Tibial artery (tissue), 4 donors: Measurements from ENCODE around the gene UNCX.

Experiments used
- DNase-seq, 2 donors: peaks; one replicate each; pipeline ENCODE4 v3.0.0-alpha.2; 2019
- H3K27ac ChIP-seq, 2 donors: fragments of 200-600 bp; sonication (generic) in 1 of 2; 1 replicate in 1 of 2; 2 replicates in 1 of 2; pipeline ENCODE4 v1.5.1; 2018 to 2019; ENCODE audit warnings: mild to moderate bottlenecking in 1 of 2
- H3K27me3 ChIP-seq, 2 donors: fragments of 200-600 bp; sonication (generic) in 1 of 2; one replicate each; pipeline versions ENCODE4 v1.5.1 to v1.6.0; 2016 to 2019
- H3K36me3 ChIP-seq, 3 donors: fragments of 200-600 bp; sonication (generic) in 2 of 3; one replicate each; pipeline ENCODE4 v1.5.1; 2016 to 2019; ENCODE audit warnings: mild to moderate bottlenecking in 2 of 3
- H3K4me1 ChIP-seq, 4 donors: fragments of 200-600 bp; sonication (generic) in 2 of 4; 1 replicate in 3 of 4; 2 replicates in 1 of 4; pipeline ENCODE4 v1.5.1; 2016 to 2019
- H3K4me3 ChIP-seq, 2 donors: fragments of 200-600 bp; sonication (generic) in 1 of 2; 1 replicate in 1 of 2; 2 replicates in 1 of 2; pipeline ENCODE4 v1.5.1; 2018 to 2019; ENCODE audit warnings: mild to moderate bottlenecking in 2 of 2
- H3K9me3 ChIP-seq, 3 donors: fragments of 200-600 bp; sonication (generic) in 1 of 3; one replicate each; pipeline ENCODE4 v1.5.1; 2016 to 2019
- intact Hi-C: fragments of 100-400 bp; cut with DNase I; formaldehyde crosslinking; loops from one replicate; pipeline ENCODE4 v1.15.0; 2023; ENCODE audit warnings: low total_unique reads
- TF ChIP-seq, protein P1 (sequence below), 2 experiments: fragments of 200-600 bp in 1 of 2; fragments of 450-650 bp in 1 of 2; IDR thresholded peaks; one replicate each; pipeline ENCODE4 v1.5.1; 2017 to 2019; ENCODE audit warnings: antibody characterized with exemption in 2 of 2, mild to moderate bottlenecking in 1 of 2, moderate library complexity in 1 of 2

The UNCX gene

DNA sequence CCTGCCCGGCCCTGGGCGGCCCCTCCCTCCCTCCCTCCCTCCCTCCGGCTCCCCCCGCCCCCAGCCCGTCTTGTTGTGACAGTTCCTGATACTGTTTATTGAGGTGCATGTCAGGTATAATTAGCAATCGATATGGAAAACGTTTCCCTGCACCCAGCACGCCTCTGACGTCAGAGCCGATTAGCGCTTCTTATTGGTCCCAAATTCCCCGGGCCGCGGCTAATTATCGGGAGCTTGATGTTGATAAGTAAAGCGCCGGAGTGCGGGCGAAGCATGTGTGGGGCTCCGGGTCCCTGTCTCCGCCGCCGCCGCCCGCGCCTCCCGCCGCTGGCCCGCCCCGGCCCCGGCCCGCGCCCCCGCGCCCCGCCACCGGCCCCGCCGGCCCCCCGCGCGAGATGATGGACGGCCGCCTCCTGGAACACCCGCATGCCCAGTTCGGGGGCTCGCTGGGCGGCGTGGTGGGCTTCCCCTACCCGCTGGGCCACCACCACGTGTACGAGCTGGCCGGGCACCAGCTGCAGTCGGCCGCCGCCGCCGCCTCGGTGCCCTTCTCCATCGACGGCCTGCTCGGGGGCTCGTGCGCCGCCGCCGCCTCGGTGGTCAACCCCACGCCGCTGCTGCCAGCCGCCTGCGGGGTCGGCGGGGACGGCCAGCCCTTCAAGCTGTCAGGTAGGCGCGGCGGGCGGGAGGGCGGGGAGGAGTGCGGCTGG lies at the start of gene UNCX:
UNCX (plus strand) TSS at position 250 of the 710 bp plus-strand sequence; CDS start at position 396, 146 bp downstream.
- DNase-seq, result no peak
- Histone ChIP-seq H3K4me1 (peaks cover 0 to 58% (median 34%) of the 10 kb centered on the region in 4 donors), H3K9me3 (no peaks in the 10 kb centered on the region), H3K36me3 (no peaks in the 10 kb centered on the region), H3K4me3 (no peak within 1 kb of the TSS), H3K27ac (no peak within 1 kb of the TSS), H3K27me3 (peaks cover 11 to 97% of the 10 kb centered on the region in 2 donors)
- TF ChIP-seq, protein P1, sequence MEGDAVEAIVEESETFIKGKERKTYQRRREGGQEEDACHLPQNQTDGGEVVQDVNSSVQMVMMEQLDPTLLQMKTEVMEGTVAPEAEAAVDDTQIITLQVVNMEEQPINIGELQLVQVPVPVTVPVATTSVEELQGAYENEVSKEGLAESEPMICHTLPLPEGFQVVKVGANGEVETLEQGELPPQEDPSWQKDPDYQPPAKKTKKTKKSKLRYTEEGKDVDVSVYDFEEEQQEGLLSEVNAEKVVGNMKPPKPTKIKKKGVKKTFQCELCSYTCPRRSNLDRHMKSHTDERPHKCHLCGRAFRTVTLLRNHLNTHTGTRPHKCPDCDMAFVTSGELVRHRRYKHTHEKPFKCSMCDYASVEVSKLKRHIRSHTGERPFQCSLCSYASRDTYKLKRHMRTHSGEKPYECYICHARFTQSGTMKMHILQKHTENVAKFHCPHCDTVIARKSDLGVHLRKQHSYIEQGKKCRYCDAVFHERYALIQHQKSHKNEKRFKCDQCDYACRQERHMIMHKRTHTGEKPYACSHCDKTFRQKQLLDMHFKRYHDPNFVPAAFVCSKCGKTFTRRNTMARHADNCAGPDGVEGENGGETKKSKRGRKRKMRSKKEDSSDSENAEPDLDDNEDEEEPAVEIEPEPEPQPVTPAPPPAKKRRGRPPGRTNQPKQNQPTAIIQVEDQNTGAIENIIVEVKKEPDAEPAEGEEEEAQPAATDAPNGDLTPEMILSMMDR (IDR thresholded peaks at IDR 0.05), result no peak
- intact Hi-C loops, result no loop called here

DNA sequence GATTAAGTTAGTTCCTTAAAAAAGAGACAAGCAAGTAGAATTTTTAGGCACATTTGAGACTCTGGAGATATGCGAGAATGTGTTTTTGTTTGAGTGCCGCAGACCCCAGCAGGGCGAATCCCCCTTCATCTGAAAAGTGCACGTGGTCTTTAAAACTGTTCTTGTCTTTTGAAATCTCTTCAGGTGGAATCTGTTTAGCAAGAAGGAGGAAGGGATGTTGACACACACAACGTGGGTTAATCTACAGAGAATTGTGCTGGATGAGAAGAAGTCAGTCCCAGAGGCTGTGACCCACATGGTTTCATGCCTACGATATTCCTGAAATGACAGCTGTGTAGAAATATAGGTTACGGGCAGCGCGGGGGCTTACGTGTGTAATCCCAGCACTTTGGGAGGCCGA lies 45.5 kb upstream of the UNCX start:
- Histone ChIP-seq H3K4me3 (no peak overlapping the region), H3K9me3 (no peaks in the 10 kb centered on the region), H3K36me3 (no peaks in the 10 kb centered on the region), H3K4me1 (no peaks in the 10 kb centered on the region), H3K27ac (no peak overlapping the region), H3K27me3 (peaks cover 0 to 71% of the 10 kb centered on the region in 2 donors)
- no peak for DNase-seq
- intact Hi-C loops, result no loop called here
- TF ChIP-seq, protein P1 (IDR thresholded peaks at IDR 0.05), result no peak

DNA sequence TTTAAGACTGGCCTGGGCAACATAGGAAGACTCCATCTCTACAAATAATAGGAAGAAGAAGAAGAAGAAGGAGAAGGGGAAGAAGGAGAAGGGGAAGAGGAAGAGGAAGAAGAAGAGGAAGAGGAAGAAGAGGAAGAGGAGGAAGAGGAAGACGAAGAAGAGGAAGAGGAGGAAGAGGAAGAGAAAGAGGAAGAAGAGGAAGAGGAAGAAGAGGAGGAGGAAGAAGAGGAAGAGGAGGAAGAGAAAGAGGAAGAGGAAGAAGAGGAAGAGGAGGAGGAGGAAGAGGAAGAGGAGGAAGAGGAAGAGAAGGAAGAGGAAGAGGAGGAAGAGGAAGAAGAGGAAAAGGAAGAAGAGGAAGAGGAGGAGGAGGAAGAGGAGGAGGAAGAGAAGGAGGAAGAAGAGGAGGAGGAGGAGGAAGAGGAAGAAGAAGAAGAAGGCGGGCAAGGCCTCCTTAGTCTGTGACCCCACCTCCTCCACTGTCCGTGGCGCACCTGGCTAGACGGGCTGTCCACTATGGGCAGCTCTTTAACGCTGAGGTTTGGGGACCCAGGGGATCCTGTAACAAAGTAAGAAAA lies 43.9 kb upstream of the UNCX start:
- no peaks in the 10 kb centered on the region for H3K4me1 ChIP-seq
- DNase-seq, result no peak
- no peak overlapping the region for H3K4me3 ChIP-seq
- peaks cover 0 to 79% of the 10 kb centered on the region in 2 donors for H3K27me3 ChIP-seq
- no peaks in the 10 kb centered on the region for H3K36me3 ChIP-seq
- H3K9me3 ChIP-seq, result no peaks in the 10 kb centered on the region
- no peak overlapping the region for H3K27ac ChIP-seq
- TF ChIP-seq, protein P1 (IDR thresholded peaks at IDR 0.05), result no peak
- intact Hi-C loops, result no loop called here

DNA sequence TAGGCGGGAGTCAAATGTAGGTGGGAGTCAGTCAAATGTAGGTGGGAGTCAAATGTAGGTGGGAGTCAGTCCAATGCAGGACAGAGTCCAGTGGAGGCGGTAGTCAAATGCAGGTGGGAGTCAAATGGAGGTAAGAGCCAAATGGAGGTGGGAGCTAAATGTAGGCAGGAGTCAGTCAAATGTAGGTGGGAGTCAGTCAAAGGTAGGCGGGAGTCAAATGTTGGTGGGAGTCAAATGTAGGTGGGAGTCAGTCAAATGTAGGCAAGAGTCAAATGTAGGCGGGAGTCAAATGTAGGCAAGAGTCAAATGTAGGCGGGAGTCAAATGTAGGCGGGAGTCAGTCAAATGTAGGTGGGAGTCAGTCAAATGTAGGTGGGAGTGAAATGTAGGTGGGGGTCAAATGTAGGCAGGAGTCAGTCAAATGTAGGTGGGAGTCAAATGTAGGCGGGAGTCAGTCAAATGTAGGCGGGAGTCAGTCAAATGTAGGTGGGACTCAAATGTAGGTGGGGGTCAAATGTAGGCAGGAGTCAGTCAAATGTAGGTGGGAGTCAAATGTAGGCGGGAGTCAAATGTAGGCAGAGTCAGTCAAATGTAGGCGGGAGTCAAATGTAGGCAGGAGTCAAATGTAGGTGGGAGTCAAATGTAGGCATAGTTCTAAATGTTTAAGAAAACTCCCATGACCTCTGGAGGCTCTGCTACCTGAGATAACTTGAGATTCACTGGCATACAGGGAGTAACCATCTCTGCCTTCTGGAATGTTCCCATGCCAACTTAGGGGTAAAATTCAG lies 42.5 kb upstream of the UNCX start:
- H3K4me3 ChIP-seq, result no peak overlapping the region
- H3K27me3 ChIP-seq, result peaks cover 0 to 81% of the 10 kb centered on the region in 2 donors
- intact Hi-C loops, result loop anchor here (10.0 kb wide), 1 partner anchor 245 kb away; no protein-coding TSS in a partner anchor
- TF ChIP-seq, protein P1 (IDR thresholded peaks at IDR 0.05), result no peak
- no peak overlapping the region for H3K27ac ChIP-seq
- no peaks in the 10 kb centered on the region for H3K9me3 ChIP-seq
- no peak for DNase-seq
- H3K4me1 ChIP-seq, result no peaks in the 10 kb centered on the region
- no peaks in the 10 kb centered on the region for H3K36me3 ChIP-seq

- Histone ChIP-seq H3K27me3 (peaks cover 0 to 73% of the 10 kb centered on the region in 2 donors), H3K9me3 (no peaks in the 10 kb centered on the region), H3K36me3 (no peaks in the 10 kb centered on the region), H3K27ac (no peak overlapping the region), H3K4me1 (no peaks in the 10 kb centered on the region), H3K4me3 (no peak overlapping the region)
- no peak for DNase-seq
- TF ChIP-seq, protein P1 (IDR thresholded peaks at IDR 0.05), result no peak
- intact Hi-C loops, result loop anchor here (10.0 kb wide), 1 partner anchor 243 kb away; no protein-coding TSS in a partner anchor
Observed at GRCh38 chr7:1192171-1192676, 40.4 kb upstream of the UNCX start.
